Skin of body (tissue), 2 donors: Measurements from ENCODE around the gene GRK4. TPM values are rescaled to one million over a fixed set of nuclear protein-coding genes. Genes with fewer than 3 reads are reported as not detected.
"Not testable (repeated sequence)": the region's sequence is repeated elsewhere in the genome, so short reads cannot be mapped to it uniquely, and the experiment has no call there.

Source experiments
- DNase-seq: peaks from one replicate; lab custom pipeline; 2025; lab: John Stamatoyannopoulos, UW
- total RNA-seq: library from RNA; depleted of rRNA; stranded (reverse); fragments of >200 nt; gene quantifications from one replicate; pipeline ENCODE4 v1.2.3, GENCODE V29; 2014

Gene GRK4
- total RNA-seq, 1 donor from 2014 or later = 7.5 TPM

DNA sequence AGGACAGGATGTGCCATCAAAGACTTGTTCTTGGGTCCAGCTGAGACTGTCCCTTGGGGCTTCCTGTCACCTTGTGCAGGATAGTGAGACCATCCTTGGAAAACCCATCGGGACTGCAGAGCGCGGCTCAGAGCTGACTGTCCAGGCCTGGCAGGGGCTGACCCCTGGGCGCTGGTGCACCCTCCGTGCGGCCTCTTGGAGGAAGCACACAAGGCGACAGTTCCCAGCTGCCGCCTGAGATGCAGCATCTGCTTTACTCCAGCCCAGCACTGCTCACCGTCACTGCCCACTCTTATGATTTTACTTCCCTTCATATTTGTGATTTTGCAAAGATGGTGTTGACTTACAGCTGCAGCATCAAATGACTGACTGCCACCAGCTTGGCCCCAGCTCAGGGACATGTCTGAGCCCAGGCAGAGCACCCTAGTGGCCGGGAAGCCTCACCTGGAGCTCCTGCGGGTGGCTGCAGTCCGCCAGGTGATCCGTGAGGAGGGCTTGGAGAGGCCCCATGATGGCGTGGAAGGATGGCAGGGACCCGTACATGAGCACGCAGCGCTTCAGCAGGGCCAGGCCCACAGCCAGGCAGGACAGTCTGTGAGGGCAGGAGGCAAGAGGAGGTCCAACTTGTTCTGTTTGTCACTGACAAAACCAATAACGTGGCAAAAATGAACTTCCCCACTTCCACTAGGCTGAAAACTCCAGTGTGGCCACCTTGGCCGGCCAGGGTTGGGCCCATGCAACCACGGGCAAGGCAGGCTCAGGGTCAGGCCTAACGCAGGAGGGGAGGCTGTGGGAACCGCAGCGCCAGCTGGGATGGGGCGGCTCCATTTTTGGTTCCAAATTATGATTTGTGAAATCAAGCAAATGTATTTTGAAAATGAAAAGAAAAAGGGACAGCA, 22.0 kb upstream of the GRK4 start:
- no peak for DNase-seq

DNA sequence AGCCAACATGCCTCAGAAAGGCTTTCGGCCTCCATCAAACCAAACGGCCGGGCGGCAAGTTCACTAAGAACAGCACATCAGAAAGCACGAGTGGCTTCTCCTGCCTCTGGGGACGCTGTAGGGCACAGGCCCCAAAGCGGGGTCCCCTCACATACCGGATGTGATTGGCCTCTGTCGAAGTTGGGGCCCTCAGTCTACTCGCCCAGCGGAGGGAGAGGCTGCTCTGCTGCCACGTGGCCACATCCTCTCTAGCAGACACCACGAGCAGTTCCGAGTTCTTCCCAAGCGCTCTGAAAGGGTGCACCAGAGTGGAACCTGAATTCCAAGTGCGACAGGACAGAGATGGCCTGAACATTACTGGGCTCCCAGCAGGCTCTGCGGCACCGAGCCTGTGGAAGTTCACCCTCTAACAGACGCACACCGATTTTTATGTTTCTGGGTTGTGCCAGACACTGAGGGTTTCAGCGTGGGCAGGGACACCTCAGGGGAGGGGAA, 21.3 kb upstream of the GRK4 start:
- no peak for DNase-seq

DNA sequence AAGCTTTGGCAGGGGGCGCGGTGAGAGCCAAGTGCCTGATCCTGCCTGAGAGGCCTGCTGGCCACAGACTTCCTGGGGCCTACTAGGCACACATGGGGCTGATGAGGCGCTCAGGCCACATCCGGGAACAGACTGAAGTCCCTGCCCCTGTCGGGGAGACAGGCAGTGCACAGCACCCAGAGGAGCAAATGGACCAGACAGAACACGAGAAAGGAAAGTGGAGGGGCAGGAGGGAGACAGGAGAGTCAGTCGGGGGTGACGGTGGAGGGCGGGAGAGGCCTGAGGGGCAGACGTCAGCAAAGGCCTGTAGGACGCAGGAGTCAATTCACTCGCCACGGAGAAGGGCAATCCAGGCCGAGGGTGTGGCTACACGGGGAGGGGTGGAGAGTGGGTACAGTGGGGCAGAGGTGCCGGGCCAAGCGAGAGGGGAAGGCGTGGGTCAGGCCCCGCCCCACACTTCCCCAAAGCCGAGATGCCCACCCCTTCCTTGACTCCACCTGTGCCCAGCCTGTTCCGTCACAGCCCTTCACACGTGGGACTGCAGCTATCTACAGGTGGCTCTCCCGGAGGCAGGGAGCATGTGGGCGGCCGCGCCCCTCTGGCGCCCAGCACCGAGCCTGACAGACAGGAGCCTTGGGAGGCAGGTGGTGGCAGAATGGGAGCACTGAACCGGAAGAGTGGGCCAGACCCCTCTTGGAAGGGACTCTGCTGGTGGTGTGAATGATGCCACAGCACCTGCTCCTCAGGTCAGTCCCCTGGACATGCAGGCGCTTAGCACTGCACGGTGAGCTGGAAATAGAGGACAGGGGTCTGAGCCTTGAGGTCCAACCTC, 20.6 kb upstream of the GRK4 start:
- DNase-seq = no peak

DNA sequence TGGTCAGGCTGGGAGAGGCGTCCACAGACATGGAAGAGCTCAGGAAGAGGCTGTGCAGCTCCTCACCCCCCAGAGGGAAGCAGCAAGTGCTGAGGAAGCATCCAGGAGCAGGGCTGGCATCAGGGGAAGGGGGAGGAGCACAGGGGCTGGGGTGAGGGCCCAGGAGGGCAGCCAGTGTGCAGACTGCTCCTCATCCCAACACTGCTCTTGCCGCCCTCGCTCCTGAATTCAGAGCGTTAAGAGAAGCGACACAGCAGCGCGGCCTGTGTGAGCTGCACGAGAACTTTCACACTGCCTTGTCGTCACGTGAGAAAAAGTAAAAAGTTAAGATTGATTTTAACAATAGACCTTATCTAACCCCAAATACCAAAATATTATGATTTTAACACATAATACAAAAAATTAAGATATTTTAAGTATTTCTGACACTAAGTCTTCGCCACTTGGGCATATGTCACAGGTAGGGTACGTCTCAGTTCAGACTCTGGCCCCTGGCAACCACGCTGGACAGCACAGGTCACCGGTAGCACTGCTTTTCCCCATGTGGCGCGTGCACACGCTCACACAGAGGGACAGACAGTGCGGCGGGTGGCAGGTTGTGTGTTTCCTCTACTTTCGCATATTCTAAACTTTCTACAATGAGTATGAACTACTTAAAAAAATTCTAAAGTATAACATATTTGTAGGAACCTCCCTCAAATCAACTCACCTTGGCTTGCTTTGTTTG, 19.8 kb upstream of the GRK4 start:
- DNase-seq = no peak

DNA sequence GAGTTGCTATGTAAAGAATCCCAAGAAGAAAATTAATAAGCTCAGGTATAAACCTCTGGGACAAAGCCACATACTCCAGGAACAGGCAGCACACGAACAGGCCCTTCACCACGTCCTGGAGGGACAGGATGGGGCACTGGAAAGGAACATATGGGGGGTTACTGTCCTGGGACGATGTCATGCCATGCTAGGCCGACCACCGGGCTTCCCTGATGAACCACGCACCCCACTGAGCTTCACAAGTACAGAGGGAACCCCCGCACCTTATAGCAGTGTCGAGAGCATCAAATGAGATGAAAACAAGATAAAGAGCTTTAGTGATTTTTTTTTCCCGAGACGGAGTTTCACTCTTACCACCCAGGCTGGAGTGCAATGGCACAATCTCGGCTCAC, 19.3 kb upstream of the GRK4 start:
- no peak for DNase-seq

DNA sequence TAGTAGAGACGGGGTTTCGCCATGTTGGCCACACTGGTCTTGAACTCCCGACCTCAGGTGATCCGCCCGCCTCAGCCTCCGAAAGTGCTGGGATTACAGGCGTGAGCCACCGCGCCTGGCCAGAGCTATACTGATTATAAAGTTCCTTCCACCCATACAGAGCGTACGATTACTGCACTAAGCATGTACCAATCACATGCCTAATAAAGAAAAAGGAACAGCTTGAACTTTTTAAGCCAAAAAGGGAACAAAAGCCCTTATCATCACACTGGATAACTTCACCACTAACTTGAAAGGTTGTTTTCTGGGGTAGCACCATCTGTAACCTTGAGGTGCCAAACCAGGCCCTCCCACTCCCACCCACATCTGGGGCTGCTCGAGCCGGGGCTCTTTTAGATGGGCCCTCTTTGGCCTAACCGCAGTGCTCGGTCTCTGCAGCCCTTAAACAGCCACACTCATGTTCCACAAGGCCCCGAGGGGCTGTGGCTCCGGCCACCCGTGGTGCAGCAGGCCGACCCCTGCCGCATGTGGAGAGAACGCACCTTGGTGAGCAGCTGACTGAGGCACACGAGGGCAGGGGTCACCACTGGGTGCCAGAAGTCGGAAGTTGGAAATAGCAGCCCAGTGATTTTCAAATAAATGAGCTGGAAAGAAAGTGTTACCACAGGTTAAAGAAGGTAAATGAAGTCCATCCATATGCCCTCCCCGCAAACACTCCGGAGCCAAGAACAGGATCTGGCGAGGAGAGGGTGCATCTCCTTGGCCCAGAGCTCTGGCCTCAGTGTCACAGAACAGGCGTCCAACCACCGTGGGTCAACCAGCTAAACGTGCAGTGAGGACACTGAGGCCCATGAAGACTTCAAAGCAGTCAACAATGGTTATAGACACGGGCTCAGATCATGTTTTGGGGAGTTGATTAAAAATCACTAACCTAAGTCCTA, 18.5 kb upstream of the GRK4 start:
- no peak for DNase-seq

DNA sequence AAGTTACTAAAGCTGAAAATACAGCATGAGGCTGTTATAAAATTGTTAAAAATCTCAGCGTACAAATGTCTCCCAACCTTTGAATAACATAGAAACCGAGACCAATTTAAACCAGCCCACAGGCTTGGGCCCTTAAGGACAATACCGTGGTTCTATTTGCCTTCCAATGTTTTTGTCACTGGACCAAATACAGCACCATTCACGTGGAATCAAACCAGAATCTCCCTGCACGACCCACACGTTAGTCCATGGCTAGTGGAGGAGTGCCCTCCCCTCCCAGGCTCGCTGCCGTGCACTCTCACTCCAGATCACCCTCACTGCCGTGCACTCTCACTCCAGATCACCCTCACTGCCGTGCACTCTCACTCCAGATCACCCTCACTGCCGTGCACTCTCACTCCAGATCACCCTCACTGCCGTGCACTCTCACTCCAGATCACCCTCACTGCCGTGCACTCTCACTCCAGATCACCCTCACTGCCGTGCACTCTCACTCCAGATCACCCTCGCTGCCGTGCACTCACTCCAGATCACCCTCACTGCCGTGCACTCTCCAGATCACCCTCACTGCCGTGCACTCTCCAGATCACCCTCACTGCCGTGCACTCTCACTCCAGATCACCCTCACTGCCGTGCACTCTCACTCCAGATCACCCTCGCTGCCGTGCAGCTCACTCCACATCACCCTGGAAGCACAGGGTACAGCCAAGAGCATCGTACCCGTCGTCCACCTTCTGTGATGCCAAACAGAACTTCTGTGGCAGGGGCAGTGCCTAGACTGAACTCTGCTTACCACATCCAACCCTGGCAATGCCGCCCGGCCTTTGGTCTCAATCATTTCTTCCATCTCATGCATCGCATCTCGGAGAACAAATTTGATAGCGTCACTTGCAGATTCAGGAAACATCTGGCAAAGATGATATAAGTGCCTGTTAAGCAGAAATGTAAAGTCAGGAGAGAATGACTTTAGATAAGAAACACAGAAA, 17.5 kb upstream of the GRK4 start:
- not testable (repeated sequence) for DNase-seq

DNA sequence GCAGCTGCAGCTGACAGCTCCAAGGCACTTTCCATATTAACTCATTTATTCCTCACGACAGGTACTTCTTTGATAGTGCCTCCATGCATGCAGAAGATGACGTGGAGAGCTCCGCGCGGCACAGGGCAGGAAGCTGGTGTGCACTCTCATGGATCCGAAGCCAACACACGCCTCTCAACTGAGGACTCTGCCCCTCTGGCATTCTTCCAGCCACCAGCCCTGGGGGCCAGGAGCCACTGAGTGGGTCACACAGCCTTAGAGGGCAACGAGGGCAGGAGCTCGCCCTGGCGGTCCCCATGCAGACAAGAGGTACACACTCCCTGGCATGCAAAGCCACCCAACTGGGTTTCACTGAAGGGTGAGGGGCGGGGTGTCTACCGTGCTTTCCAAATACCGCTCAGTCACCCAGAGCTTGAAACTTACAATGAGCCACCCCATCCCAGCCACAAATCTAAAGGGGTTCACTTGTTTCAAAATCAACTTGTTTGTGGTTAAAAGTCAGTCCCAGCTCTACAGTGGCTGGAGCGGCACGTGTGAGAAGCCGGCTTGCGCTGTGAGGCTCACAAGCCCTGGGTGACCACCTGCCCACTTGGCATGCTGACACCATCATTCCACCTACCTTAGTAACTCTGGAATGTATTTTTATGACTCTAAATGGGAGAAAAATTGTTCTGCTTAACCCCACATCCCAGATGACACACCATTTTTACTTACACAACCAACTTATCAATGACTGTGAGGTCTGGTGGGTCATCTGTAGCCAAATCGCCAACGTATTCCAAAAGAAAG, 16.4 kb upstream of the GRK4 start:
- no peak for DNase-seq

DNA sequence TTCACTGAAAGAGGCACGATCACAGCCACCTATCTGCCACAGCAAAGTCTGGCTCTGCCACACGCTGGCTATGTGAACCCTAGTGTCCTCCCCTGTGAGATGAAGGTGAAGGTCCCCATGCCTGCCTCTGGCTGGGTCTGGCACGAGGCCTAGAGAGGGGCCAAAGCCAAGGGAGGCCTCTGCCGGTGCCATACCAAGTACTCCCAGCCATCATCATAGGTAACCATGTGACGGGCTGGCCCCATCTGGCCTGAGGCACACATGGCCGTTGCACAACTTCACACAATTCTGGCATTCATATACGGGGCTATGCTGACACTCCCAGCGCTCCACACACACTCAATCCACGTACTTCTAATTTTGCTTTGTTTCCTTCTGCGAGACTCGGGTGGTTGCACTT, 15.4 kb upstream of the GRK4 start:
- no peak for DNase-seq

DNA sequence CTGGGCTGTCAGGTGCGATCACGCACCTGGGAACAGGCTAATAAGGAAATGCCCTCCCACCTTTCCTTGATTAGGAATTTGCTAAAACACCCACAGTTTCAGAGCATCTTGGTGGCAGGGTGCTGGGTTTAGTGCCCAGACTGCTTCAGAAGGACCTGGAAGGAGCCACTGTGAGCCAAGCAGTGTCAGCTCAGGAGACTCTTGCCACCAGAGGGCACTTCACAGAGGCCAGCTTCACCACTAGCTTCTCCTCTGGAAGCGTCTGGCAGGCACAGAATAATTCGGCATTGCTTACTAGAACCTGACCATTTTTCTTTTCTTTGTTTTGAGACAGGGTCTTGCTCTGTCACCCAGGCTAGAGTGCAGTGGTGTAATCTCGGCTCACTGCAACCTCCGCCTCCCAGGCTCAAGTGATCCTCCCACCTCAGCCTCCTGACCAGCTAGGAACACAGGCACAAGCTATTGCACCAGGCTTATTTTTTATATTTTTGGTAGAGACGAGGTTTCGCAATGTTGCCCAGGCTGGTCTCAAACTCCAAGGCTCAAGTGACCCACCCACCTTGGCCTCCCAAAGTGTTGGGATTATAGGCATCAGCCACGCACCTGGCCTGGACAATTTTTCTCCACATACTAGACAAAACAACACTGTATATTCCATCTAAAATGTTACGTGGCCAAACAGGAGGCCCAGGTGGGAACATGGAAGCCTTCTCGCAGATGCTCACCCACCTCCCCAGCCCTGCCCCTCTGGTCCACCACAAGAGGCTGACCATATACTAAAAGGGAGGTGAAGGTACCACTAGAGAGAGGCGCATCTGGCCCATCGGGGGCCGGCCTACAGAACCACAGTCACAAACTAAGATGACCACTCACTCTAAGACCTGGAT, 14.2 kb upstream of the GRK4 start:
- no peak for DNase-seq

DNA sequence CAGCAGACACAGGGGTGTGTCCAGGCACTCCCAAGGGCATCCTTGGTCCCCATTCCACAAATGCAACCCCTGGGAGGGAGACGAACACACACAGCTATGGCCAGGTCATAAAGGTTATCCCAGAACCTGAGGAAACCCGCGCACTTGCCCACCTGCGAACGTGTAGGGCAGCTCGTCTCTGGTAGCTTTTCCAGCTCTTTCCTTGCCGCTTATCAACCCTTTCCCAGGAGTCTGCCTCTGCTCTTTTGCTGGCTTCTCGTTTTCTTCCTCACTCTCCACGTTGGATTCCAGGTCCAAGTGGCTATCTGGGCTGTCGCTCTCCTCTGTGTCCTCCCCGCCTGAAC, 13.6 kb upstream of the GRK4 start:
- no peak for DNase-seq

DNA sequence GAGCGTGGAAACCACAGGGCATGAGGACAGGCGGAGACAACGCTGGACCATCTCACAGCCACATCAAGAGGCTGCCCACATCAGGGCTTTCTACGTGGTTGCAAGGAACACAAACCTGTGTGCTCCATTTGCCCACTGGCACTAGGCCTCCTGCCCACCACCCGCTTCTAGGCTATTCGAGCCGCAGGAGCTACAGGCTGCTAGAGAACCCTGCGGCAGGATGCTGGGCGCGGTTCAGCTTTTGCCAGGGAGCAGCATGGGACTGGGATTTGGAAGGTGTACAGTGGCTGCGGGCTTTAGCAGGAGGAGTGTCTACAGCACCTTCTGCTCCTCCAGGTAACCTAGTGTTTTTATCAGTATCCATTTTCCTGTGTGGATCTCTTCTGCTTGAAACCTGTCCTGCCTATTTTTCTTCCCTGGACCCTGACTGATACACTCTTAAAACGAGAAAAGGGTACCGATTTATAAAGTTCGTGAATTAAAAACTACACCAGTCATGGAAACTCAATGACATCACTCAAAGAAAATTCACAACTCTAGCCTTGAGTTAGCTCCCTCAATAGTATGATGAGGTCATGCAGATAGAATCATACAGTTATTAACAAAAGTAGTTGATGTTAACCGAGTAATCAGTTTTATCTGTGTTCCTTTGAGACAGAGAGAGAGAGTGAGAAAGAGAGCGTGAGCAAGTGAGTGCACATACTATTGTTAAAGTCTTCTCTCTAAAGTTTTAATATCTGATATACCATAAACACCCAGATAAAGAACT, 13.0 kb upstream of the GRK4 start:
- no peak for DNase-seq

DNA sequence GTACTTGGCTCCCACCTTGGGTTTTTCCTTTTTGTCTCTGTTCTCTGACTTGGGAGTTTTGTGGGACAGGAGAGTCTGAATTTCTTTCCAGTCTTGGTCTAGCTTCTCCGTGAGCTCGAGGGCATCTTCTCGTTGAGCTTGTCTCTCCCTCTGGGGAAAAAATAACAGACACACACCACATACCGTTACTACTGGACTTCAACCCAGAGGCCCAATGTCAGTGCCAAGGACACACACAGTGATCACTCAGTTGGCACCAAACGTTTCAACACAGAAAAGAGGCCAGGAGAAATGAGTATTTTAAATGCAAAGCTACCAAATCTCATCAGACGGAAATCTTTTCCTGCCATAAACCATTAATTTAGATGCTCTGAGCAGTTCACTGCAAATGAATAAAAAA, 9.9 kb upstream of the GRK4 start:
- DNase-seq = no peak

DNA sequence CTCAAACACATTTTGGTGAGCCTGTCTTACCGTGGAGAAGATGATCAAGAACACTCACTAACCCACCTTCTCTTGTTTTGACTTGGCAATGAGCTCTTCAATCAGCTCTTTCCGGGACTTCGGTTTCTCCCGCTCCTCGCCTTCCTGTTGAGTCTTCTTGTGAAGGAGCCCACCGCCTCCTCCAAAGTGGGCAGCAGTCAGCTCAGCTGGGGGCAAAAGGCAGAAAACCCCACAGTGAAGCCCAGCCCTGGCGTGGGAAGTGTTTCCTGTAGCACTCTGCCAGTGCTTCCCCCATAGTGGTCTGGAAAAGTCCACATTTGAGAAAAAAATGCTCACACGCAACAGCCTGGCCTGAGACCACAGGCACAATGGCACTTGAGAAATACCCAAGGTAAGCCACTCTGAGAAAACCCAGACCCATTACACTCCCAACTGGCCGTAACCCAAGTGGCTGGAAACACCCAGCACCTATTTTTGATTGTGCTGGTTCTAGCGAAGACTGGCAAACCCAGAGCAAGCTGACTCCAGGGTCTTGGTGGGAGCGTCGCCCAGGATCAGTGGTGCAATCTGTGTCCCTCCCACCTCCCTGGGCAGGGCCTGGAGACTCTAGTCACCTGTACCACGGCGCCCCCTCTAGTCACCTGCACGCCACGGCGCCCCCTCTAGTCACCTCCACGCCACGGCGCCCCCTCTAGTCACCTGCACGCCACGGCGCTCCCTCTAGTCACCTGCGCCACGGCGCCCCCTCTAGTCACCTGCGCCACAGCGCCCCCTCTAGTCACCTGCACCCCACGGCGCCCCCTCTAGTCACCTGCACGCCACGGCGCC, 8.8 kb upstream of the GRK4 start:
- DNase-seq = no peak

DNA sequence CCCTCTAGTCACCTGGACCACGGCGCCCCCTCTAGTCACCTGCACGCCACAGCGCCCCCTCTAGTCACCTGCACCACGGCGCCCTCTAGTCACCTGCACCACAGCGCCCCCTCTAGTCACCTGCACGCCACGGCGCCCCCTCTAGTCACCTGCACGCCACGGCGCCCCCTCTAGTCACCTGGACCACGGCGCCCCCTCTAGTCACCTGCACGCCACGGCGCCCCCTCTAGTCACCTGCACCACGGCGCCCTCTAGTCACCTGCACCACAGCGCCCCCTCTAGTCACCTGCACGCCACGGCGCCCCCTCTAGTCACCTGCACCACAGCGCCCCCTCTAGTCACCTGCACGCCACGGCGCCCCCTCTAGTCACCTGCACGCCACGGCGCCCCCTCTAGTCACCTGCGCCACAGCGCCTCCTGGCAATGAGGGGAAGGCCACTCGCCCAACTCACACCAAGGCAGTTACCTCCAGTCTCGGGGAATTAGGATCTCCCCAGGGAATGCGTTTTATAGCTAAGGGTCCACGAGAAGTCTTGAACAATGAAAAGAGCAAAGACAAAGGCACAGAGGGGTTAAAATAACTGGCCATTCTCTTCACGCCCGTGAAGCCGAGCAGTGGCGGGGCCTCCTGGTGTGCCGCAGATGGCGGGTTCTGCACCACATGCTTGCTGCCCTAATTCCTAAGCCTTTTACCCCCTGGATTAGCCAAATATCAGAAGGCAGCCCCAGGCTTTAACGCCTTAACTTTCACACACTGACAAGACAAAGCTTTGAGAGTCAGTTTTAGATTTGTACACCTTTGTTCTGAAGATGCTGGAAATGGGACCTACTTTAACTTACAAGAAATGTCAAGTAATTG, 8.0 kb upstream of the GRK4 start:
- DNase-seq = not testable (repeated sequence)
